ENCODE results near the gene EXO1. TPM values are rescaled to one million over a fixed set of nuclear protein-coding genes. Genes with fewer than 3 reads are reported as not detected.
A peak's percentile ranks its signal among the peaks of the same experiment; 100 is the strongest.

Gene EXO1
- total and polyA plus RNA-seq, 2 experiments from 2014 or later: 3.1 to 5.0 TPM

DNA sequence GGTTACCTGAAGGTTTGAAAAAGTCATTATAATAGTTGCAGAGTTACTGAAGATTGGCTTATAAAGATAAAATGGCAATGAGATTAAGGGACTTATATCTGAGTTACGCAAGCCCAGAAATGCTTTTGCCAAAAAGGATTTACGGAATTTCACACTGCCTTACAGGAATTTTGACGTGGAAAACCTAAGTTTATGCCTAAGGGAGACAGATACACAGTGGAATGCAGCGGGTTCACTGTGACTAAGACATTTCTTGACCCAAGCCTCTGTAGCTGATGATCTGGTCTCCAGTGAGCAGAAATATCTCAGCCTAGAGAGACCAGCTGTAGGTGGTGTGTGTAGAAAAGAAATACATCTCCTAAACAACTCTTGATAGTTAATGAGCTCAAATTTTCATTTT, 10.1 kb upstream of the EXO1 start:
- WGBS (ENCODE audit: low lambda C conversion rate, missing lambda C conversion rate): 68% methylated on average over 4 of the region's 4 CpGs
- H4K20me1 ChIP-seq (ENCODE audit: insufficient read depth, poor library complexity, severe bottlenecking): no peaks in the 10 kb centered on the region

DNA sequence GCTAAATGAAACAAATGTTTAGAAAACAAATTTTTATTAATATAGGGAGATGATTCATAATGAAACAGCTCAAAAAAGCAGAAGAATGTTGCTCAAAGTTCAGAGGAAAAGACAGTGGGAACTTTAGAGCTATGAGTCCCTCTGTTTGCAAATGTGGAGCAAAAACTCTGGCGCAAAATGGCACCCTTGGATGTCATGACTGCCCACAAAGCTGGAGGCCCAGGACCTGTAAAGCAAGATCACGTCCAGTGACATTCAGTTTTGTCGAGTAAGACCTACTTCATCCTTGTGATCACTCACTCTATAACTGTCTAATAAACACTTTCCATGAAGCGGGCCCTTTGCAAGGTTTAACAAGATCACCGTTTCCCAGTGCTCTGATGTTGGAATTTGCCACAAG, 9.1 kb upstream of the EXO1 start:
- H3K9me3 ChIP-seq (ENCODE audit: low read depth): no peaks in the 10 kb centered on the region
- no peak overlapping the region for H3K4me2 ChIP-seq
- no peaks in the 10 kb centered on the region for H3K27me3 ChIP-seq
- TF ChIP-seq EZH2phosphoT487 (IDR thresholded peaks at IDR 0.05; ENCODE audit: low read depth, severe bottlenecking, unreplicated experiment) (no peak), EZH2 (IDR thresholded peaks at IDR 0.05; ENCODE audit: borderline replicate concordance) (no peak), CTCF (IDR thresholded peaks at IDR 0.05; ENCODE audit: poor library complexity) (no peak)
- H3K79me2 ChIP-seq: no peaks in the 10 kb centered on the region
- H3K36me3 ChIP-seq (replicated peaks; ENCODE audit: insufficient read depth, low read depth): no peaks in the 10 kb centered on the region
- no peaks in the 10 kb centered on the region for H3K9me2 ChIP-seq (replicated peaks; ENCODE audit: insufficient read depth)
- H2AFZ ChIP-seq: no peak overlapping the region
- 90% methylated on average over 5 of the region's 5 CpGs for WGBS (ENCODE audit: low lambda C conversion rate, missing lambda C conversion rate)
- no peaks in the 10 kb centered on the region for H3K4me1 ChIP-seq (ENCODE audit: insufficient read depth)
- no peak overlapping the region for H3K4me3 ChIP-seq
- no peaks in the 10 kb centered on the region for H4K20me1 ChIP-seq (ENCODE audit: insufficient read depth, poor library complexity, severe bottlenecking)
- no peak for DNase-seq (ENCODE audit: low spot score)
- no peak overlapping the region for H3K27ac ChIP-seq

More for the DNA sequence above, 10.1 kb upstream of the EXO1 start:
- Histone ChIP-seq H3K4me2 (no peak overlapping the region), H3K9me2 (replicated peaks; ENCODE audit: insufficient read depth) (no peaks in the 10 kb centered on the region), H3K4me3 (no peak overlapping the region), H3K27ac (peak overlapping the region; percentile 36), H3K36me3 (replicated peaks; ENCODE audit: insufficient read depth, low read depth) (no peaks in the 10 kb centered on the region), H3K9me3 (ENCODE audit: low read depth) (no peaks in the 10 kb centered on the region), H3K79me2 (no peaks in the 10 kb centered on the region), H2AFZ (peak overlapping the region; percentile 14), H3K4me1 (ENCODE audit: insufficient read depth) (no peaks in the 10 kb centered on the region), H3K27me3 (no peaks in the 10 kb centered on the region)
- DNase-seq (ENCODE audit: low spot score): peak; percentile 26
- TF ChIP-seq CTCF (IDR thresholded peaks at IDR 0.05; ENCODE audit: poor library complexity): no peak
- TF ChIP-seq EZH2 (IDR thresholded peaks at IDR 0.05; ENCODE audit: borderline replicate concordance): no peak
- no peak for TF ChIP-seq EZH2phosphoT487 (IDR thresholded peaks at IDR 0.05; ENCODE audit: low read depth, severe bottlenecking, unreplicated experiment)

GRCh38 chr1:241839369-241839979, 8.5 kb upstream of the EXO1 start:
- H3K36me3 ChIP-seq (replicated peaks; ENCODE audit: insufficient read depth, low read depth): no peaks in the 10 kb centered on the region
- H3K79me2 ChIP-seq: no peaks in the 10 kb centered on the region
- TF ChIP-seq CTCF (IDR thresholded peaks at IDR 0.05; ENCODE audit: poor library complexity): no peak
- no peak for TF ChIP-seq EZH2phosphoT487 (IDR thresholded peaks at IDR 0.05; ENCODE audit: low read depth, severe bottlenecking, unreplicated experiment)
- TF ChIP-seq EZH2 (IDR thresholded peaks at IDR 0.05; ENCODE audit: borderline replicate concordance): no peak
- H3K27me3 ChIP-seq: no peaks in the 10 kb centered on the region
- DNase-seq (ENCODE audit: low spot score): no peak
- H3K9me2 ChIP-seq (replicated peaks; ENCODE audit: insufficient read depth): no peaks in the 10 kb centered on the region
- H3K4me3 ChIP-seq: no peak overlapping the region
- H4K20me1 ChIP-seq (ENCODE audit: insufficient read depth, poor library complexity, severe bottlenecking): no peaks in the 10 kb centered on the region
- H3K9me3 ChIP-seq (ENCODE audit: low read depth): no peaks in the 10 kb centered on the region
- H2AFZ ChIP-seq: no peak overlapping the region
- no peaks in the 10 kb centered on the region for H3K4me1 ChIP-seq (ENCODE audit: insufficient read depth)
- H3K4me2 ChIP-seq: no peak overlapping the region
- no peak overlapping the region for H3K27ac ChIP-seq
- WGBS (ENCODE audit: low lambda C conversion rate, missing lambda C conversion rate): 86% methylated on average over 6 of the region's 6 CpGs
